IPS-NIHi7 (cell line): Measurements from ENCODE around the gene LIN7A.
"Not testable (repeated sequence)": the region's sequence is repeated elsewhere in the genome, so short reads cannot be mapped to it uniquely, and the experiment has no call there.

Experiments
- DNase-seq: peaks from one replicate; pipeline ENCODE4 v3.0.0; 2012; ENCODE audit warnings: mixed read lengths; ENCODE audit errors: extremely low spot score

The LIN7A gene

GRCh38 chr12:80810874-80811273, 126.9 kb downstream of the LIN7A start:
- no peak for DNase-seq

- DNase-seq: no peak
These were observed 130.0 kb downstream of the LIN7A start for GRCh38 chr12:80807640-80808288.

- DNase-seq: no peak
These were observed 132.6 kb downstream of the LIN7A start for GRCh38 chr12:80805106-80805505.

- DNase-seq: no peak
These were observed 134.9 kb downstream of the LIN7A start for GRCh38 chr12:80802652-80803400.

- DNase-seq: no peak
These were observed 139.5 kb downstream of the LIN7A start for GRCh38 chr12:80798281-80798680.

GRCh38 chr12:80794551-80794950, 143.2 kb downstream of the LIN7A start:
- DNase-seq: no peak

- no peak for DNase-seq
These were observed 144.9 kb downstream of the LIN7A start for GRCh38 chr12:80792861-80793260.

- no peak for DNase-seq
These were observed 145.9 kb downstream of the LIN7A start for GRCh38 chr12:80791863-80792262.

GRCh38 chr12:80788407-80788806, 149.3 kb downstream of the LIN7A start:
- not testable (repeated sequence) for DNase-seq

GRCh38 chr12:80782963-80783470, 154.7 kb downstream of the LIN7A start:
- not testable (repeated sequence) for DNase-seq

- DNase-seq: no peak
These were observed 156.4 kb downstream of the LIN7A start for GRCh38 chr12:80781313-80781712.

- no peak for DNase-seq
These were observed 157.0 kb downstream of the LIN7A start for GRCh38 chr12:80780746-80781145.

GRCh38 chr12:80778005-80778541, 159.7 kb downstream of the LIN7A start:
- DNase-seq: no peak

GRCh38 chr12:80777587-80777986, 160.1 kb downstream of the LIN7A start:
- no peak for DNase-seq

- no peak for DNase-seq
These were observed 161.0 kb downstream of the LIN7A start for GRCh38 chr12:80776706-80777105.

- no peak for DNase-seq
These were observed 166.8 kb downstream of the LIN7A start for GRCh38 chr12:80770958-80771357.

- DNase-seq: peak; percentile 39
These were observed 168.1 kb downstream of the LIN7A start for GRCh38 chr12:80769553-80770140.

- DNase-seq: no peak
These were observed 170.8 kb downstream of the LIN7A start for GRCh38 chr12:80766897-80767296.

GRCh38 chr12:80766210-80766609, 171.5 kb downstream of the LIN7A start:
- no peak for DNase-seq

- peak; percentile 14 for DNase-seq
These were observed 173.9 kb downstream of the LIN7A start for GRCh38 chr12:80763874-80764273.

- DNase-seq: no peak
These were observed 175.9 kb downstream of the LIN7A start for GRCh38 chr12:80761838-80762237.

GRCh38 chr12:80756875-80757274, 180.9 kb downstream of the LIN7A start:
- no peak for DNase-seq

- DNase-seq: no peak
These were observed 183.5 kb downstream of the LIN7A start for GRCh38 chr12:80754274-80754673.
